ENCODE results near the gene GPR15LG. TPM values are rescaled to one million over a fixed set of nuclear protein-coding genes. Genes with fewer than 3 reads are reported as not detected.
A peak's percentile ranks its signal among the peaks of the same experiment; 100 is the strongest.

The GPR15LG gene
- total RNA-seq, 4 donors from 2014 or later: 10.3 to 25.8 (median 19.7) TPM

DNA sequence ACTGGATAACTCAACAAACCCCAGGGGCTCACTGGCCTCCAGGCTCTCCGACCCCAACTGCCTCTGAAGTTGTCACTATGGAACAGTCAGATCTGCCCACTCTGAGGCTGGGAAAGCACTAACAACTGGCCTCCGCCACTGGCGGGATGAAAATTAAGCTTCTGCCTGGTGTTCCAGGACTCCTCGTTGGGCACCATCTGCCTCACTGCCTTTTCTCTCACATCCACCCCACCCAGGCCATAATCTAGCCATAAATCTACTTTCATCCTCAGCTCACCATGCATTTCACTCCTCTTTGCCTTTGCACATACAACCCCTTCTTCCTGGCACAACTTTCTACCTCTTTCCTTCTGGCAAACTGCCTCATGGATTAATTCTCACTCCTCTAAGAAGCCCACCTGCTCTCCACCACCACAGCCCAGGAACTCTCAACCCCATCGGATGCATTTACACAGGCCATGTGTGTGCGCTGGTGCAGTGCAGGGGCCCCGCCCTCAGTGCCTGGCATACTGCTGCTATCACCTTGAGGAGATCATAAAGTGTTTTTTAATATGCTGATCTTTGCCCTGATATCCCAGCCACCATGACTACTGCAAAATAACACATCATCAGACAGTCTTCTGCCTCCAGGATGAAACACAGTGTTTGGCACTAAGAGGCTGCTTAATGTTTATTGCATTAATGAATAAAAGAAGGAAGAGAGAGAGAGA is 24.8 kb downstream of the GPR15LG start:
- 57 to 62% methylated on average over 7 of the region's 7 CpGs for WGBS, 2 donors
- no peak for DNase-seq (ENCODE audit: low spot score in 2 of 2)
- intact Hi-C loops (cut with DNase I; ENCODE audit: low total_unique reads): no loop called here
- TF ChIP-seq, protein P1, sequence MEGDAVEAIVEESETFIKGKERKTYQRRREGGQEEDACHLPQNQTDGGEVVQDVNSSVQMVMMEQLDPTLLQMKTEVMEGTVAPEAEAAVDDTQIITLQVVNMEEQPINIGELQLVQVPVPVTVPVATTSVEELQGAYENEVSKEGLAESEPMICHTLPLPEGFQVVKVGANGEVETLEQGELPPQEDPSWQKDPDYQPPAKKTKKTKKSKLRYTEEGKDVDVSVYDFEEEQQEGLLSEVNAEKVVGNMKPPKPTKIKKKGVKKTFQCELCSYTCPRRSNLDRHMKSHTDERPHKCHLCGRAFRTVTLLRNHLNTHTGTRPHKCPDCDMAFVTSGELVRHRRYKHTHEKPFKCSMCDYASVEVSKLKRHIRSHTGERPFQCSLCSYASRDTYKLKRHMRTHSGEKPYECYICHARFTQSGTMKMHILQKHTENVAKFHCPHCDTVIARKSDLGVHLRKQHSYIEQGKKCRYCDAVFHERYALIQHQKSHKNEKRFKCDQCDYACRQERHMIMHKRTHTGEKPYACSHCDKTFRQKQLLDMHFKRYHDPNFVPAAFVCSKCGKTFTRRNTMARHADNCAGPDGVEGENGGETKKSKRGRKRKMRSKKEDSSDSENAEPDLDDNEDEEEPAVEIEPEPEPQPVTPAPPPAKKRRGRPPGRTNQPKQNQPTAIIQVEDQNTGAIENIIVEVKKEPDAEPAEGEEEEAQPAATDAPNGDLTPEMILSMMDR (IDR thresholded peaks at IDR 0.05): no peak
- TF ChIP-seq POLR2A (IDR thresholded peaks at IDR 0.05): no peak
- no peak overlapping the region for H3K4me3 ChIP-seq (ENCODE audit: low read depth, poor library complexity, severe bottlenecking)

DNA sequence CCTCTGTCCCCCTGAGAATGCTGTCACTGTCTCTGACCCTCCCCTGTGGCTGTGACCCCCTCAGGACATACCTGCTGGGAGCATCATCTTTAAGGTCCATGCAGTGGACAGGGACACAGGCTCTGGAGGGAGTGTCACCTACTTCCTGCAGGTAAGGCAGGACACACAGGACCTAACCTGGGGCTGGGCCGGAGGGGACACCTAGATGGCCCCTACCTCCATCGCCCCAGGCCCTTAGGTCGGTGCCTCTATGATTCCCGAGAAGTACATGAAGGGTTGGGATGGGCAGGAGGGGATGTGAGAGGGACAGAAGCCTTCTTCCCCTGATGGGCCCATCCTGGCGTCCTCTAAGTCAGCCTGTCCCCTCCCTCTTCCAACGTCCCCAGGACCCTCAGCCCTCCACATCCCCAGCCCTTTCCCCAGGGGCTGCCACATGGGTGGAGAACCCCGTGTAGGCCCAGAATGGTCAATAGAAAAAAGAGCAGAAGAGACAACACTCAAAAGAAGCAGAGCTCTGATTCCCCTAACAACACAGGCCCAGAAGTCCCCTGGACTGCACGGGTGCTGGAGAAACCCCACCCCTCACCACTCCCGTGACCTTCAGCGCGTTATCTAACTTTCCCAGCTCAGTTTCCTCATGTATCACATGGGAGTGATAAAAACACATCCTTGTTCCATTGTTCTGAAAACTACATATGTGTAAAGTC is 27.1 kb downstream of the GPR15LG start:
- H3K4me3 ChIP-seq (ENCODE audit: low read depth, poor library complexity, severe bottlenecking): no peak overlapping the region
- DNase-seq (ENCODE audit: low spot score in 2 of 2): no peak
- TF ChIP-seq POLR2A (IDR thresholded peaks at IDR 0.05): no peak
- 75 to 76% methylated on average over 9 to 10 of the region's 11 CpGs for WGBS, 2 donors
- intact Hi-C loops (cut with DNase I; ENCODE audit: low total_unique reads): loop anchor here (5.0 kb wide), 1 partner anchor 48 kb away; no protein-coding TSS in a partner anchor

DNA sequence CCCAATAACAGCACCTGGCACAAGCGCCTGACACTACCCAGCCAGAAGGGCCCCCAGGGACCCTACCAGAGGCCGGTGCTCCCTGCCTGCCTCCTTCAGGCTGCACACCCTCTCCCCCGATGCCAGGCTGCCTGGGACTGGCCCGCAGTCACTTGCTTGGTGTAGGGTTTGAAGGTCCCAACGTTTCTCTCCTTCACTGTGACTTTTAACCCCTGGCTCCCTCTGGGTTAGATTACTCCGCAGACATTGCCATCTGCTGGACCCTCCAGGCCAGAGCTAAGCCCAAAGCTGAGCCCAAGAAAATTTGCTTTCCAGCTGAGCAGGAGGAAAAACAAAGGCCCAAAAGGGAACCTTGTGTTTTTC is 27.6 kb downstream of the GPR15LG start:
- H3K4me3 ChIP-seq (ENCODE audit: low read depth, poor library complexity, severe bottlenecking): no peak overlapping the region
- intact Hi-C loops (cut with DNase I; ENCODE audit: low total_unique reads): loop anchor here (5.0 kb wide), 1 partner anchor 49 kb away; no protein-coding TSS in a partner anchor
- 63 to 76% methylated on average over 6 of the region's 6 CpGs for WGBS, 2 donors
- TF ChIP-seq, protein P1 (IDR thresholded peaks at IDR 0.05): no peak
- TF ChIP-seq POLR2A (IDR thresholded peaks at IDR 0.05): no peak
- no peak for DNase-seq (ENCODE audit: low spot score in 2 of 2)

DNA sequence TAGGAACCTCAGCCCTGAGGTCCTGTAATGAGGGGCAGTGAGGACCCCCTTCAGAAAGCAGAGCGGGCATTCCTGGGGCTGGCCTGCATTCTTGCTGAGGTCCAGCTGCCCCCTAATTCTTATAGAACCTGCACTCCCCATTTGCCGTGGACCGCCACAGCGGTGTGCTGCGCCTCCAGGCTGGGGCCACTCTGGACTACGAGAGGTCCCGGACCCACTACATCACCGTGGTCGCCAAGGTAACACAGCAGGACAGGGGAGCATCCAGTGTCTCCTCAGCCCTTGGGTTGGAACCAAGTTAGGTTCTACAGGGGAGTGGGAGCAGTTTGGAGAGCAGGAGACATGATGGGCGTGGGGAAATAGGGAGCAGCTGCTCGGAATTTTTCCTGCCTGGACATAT is 28.1 kb downstream of the GPR15LG start:
- intact Hi-C loops (cut with DNase I; ENCODE audit: low total_unique reads): loop anchor here (5.0 kb wide), 1 partner anchor 49 kb away; no protein-coding TSS in a partner anchor
- WGBS, 2 donors: 84 to 95% methylated on average over 11 of the region's 11 CpGs
- peak in 1 of 2 donors; percentile 79 for DNase-seq (ENCODE audit: low spot score in 2 of 2)

DNA sequence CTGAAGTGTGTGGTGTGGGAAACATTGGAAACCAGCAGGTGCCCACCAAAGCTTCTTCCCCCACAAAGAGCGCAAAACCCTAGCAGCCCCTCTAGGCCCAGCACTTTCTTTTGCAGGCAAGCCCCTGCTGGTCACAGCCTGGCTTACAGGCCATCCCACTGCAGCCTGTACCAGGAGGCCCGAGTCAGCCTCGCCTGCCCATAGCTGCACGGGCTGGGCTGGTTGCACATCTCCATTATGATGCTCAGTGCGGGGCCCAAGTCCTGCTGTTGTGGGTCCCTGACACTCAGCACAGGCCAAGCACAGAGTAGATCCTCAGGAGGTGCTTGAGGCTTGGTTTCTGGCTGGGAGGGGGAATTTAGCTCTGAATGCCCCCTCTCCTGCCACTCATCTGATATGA is 28.7 kb downstream of the GPR15LG start:
- intact Hi-C loops (cut with DNase I; ENCODE audit: low total_unique reads): loop anchor here (5.0 kb wide), 1 partner anchor 50 kb away; no protein-coding TSS in a partner anchor
- no peak for TF ChIP-seq POLR2A (IDR thresholded peaks at IDR 0.05)
- TF ChIP-seq, protein P1 (IDR thresholded peaks at IDR 0.05): no peak
- DNase-seq (ENCODE audit: low spot score in 2 of 2): peak in 1 of 2 donors; percentile 82
- H3K4me3 ChIP-seq (ENCODE audit: low read depth, poor library complexity, severe bottlenecking): no peak overlapping the region
- 83 to 89% methylated on average over 5 of the region's 5 CpGs for WGBS, 2 donors

More for the DNA sequence above, 28.1 kb downstream of the GPR15LG start:
- no peak for TF ChIP-seq POLR2A (IDR thresholded peaks at IDR 0.05)
- H3K4me3 ChIP-seq (ENCODE audit: low read depth, poor library complexity, severe bottlenecking): no peak overlapping the region

DNA sequence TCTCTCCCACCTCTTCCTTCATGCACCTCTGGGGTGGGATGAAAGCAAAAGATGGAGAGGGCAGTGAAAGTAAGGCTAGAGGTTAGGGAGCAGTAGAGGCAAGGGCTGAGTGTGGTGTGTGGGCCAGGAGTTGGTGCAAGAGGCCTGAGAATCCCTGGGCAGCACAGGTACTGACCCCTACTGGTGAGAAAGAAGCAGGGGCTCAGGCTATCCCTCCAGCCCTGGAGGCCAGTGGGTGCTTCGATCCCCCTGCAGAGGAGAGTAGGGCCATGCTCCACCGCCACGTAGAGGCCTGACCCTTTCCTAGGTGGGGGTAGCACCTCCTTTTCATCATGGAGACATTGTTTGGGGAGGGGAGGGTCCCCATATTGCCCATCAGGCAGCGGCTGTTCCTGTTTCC is 30.5 kb downstream of the GPR15LG start:
- intact Hi-C loops (cut with DNase I; ENCODE audit: low total_unique reads): loop anchor here (5.0 kb wide), 1 partner anchor 52 kb away; no protein-coding TSS in a partner anchor
- no peak for TF ChIP-seq POLR2A (IDR thresholded peaks at IDR 0.05)
- TF ChIP-seq, protein P1 (IDR thresholded peaks at IDR 0.05): no peak
- no peak for DNase-seq (ENCODE audit: low spot score in 2 of 2)
- H3K4me3 ChIP-seq (ENCODE audit: low read depth, poor library complexity, severe bottlenecking): no peak overlapping the region
- 82 to 95% methylated on average over 3 to 4 of the region's 4 CpGs for WGBS, 2 donors
